ENCODE measurements around the gene TMEM135. TPM values are rescaled to one million over a fixed set of nuclear protein-coding genes. Genes with fewer than 3 reads are reported as not detected.
A peak's percentile ranks its signal among the peaks of the same experiment; 100 is the strongest.
"Not testable (repeated sequence)": the region's sequence is repeated elsewhere in the genome, so short reads cannot be mapped to it uniquely, and the experiment has no call there.

Gene TMEM135
- total RNA-seq, 1 donor: 35.8 TPM

DNA sequence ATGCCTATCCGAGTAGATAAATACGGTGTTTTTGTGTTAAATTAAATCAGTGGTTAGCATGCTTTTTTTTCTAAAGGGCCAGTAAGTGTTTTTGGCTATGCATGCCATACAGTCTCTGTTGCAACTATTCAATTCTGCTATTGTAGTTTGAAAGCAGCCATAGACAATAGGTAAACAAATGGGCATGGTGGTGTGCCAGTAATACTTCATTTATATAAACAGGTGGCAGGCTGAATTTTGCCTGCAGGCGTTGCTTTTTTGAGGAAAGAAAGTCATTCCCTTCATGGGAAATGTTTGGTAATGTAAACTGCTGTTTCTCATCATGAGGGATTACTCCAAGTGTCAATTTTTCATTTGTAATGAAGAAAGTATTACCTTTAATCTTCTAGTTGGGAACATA, 106.5 kb downstream of the TMEM135 start:
- DNase-seq (ENCODE audit: insufficient read length, low spot score, missing footprints): no peak
- no peaks in the 10 kb centered on the region for H3K79me2 ChIP-seq (ENCODE audit: insufficient read depth, low read length)
- peaks cover 1% of the 10 kb centered on the region for H3K9me3 ChIP-seq (ENCODE audit: low read depth, low read length)
- no peak overlapping the region for H3K4me3 ChIP-seq (ENCODE audit: insufficient read depth, low read length)
- H3K27ac ChIP-seq (ENCODE audit: low read depth, low read length): no peak overlapping the region
- peaks cover 3% of the 10 kb centered on the region for H4K20me1 ChIP-seq (ENCODE audit: insufficient read depth, low read length)
- H3K4me1 ChIP-seq (ENCODE audit: insufficient read depth, low read length): peaks cover 3% of the 10 kb centered on the region
- H3K36me3 ChIP-seq (ENCODE audit: insufficient read depth, low read length): no peaks in the 10 kb centered on the region
- no peaks in the 10 kb centered on the region for H3K27me3 ChIP-seq (ENCODE audit: insufficient read depth, low read length)
- H2AFZ ChIP-seq (ENCODE audit: low read length): no peak overlapping the region
- no peak overlapping the region for H3K4me2 ChIP-seq (ENCODE audit: insufficient read depth, low read length)
- no peak for TF ChIP-seq CTCF (IDR thresholded peaks at IDR 0.05; ENCODE audit: extremely low read depth, low read depth, low read length)

DNA sequence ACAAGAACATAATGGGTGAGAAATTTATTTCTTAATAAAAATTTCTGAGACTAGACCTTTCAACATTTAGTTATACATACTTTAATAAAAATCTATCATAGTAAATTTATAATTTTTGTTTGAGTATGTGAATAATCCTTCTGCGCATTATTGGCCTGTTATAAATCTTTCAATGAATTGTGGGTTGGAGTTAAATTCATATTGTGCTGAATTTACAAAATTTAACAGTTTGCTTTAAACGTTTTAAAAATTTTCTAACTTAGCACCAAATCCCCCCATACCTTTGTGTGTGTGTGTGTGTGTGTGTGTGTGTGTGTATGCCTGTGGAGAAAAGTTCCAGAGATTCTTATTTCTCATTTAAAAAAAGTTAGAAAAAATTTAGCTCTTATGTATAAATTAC, 111.0 kb downstream of the TMEM135 start:
- Histone ChIP-seq H3K27me3 (ENCODE audit: insufficient read depth, low read length) (no peaks in the 10 kb centered on the region), H3K4me2 (ENCODE audit: insufficient read depth, low read length) (no peak overlapping the region), H4K20me1 (ENCODE audit: insufficient read depth, low read length) (no peaks in the 10 kb centered on the region), H3K27ac (ENCODE audit: low read depth, low read length) (no peak overlapping the region), H3K79me2 (ENCODE audit: insufficient read depth, low read length) (peaks cover 2% of the 10 kb centered on the region), H3K9me3 (ENCODE audit: low read depth, low read length) (no peaks in the 10 kb centered on the region), H3K36me3 (ENCODE audit: insufficient read depth, low read length) (no peaks in the 10 kb centered on the region), H3K4me1 (ENCODE audit: insufficient read depth, low read length) (peaks cover 8% of the 10 kb centered on the region), H2AFZ (ENCODE audit: low read length) (no peak overlapping the region), H3K4me3 (ENCODE audit: insufficient read depth, low read length) (no peak overlapping the region)
- no peak for TF ChIP-seq CTCF (IDR thresholded peaks at IDR 0.05; ENCODE audit: extremely low read depth, low read depth, low read length)
- no peak for DNase-seq (ENCODE audit: insufficient read length, low spot score, missing footprints)

DNA sequence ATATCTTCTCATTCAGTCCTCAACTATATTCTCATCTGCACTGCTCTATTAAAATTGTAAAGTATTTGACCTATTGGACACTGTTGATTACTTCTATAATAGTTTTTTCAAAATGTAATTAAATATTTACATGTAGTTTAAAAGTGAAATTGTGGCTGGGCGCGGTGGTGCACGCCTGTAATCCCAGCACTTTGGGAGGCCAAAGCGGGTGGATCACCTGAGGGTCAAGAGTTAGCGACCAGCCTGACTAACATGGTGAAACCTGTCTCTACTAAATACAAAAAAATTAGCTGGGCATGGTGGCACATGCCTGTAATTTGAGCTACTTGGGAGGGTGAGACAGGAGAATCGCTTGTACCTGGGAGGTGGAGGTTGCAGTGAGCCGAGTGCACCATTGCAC, 112.0 kb downstream of the TMEM135 start:
- H2AFZ ChIP-seq (ENCODE audit: low read length); H4K20me1 ChIP-seq (ENCODE audit: insufficient read depth, low read length); DNase-seq (ENCODE audit: insufficient read length, low spot score, missing footprints); H3K27me3 ChIP-seq (ENCODE audit: insufficient read depth, low read length); H3K4me3 ChIP-seq (ENCODE audit: insufficient read depth, low read length); H3K9me3 ChIP-seq (ENCODE audit: low read depth, low read length); H3K4me1 ChIP-seq (ENCODE audit: insufficient read depth, low read length); H3K4me2 ChIP-seq (ENCODE audit: insufficient read depth, low read length); H3K79me2 ChIP-seq (ENCODE audit: insufficient read depth, low read length); H3K27ac ChIP-seq (ENCODE audit: low read depth, low read length); H3K36me3 ChIP-seq (ENCODE audit: insufficient read depth, low read length): not testable (repeated sequence)

- no peak for TF ChIP-seq CTCF (IDR thresholded peaks at IDR 0.05; ENCODE audit: extremely low read depth, low read depth, low read length)
- peaks cover 8% of the 10 kb centered on the region for H3K4me1 ChIP-seq (ENCODE audit: insufficient read depth, low read length)
- no peaks in the 10 kb centered on the region for H3K36me3 ChIP-seq (ENCODE audit: insufficient read depth, low read length)
- H3K27ac ChIP-seq (ENCODE audit: low read depth, low read length): no peak overlapping the region
- H4K20me1 ChIP-seq (ENCODE audit: insufficient read depth, low read length): peaks cover 4% of the 10 kb centered on the region
- peak overlapping the region; percentile 17 for H3K4me2 ChIP-seq (ENCODE audit: insufficient read depth, low read length)
- H3K79me2 ChIP-seq (ENCODE audit: insufficient read depth, low read length): peaks cover 4% of the 10 kb centered on the region
- DNase-seq (ENCODE audit: insufficient read length, low spot score, missing footprints): peak; percentile 42
- no peak overlapping the region for H3K4me3 ChIP-seq (ENCODE audit: insufficient read depth, low read length)
- H3K27me3 ChIP-seq (ENCODE audit: insufficient read depth, low read length): no peaks in the 10 kb centered on the region
- H2AFZ ChIP-seq (ENCODE audit: low read length): no peak overlapping the region
- no peaks in the 10 kb centered on the region for H3K9me3 ChIP-seq (ENCODE audit: low read depth, low read length)
Measured at GRCh38 chr11:87150936-87151335, 113.2 kb downstream of the TMEM135 start.

All from osteoblast (primary cell).